ENCODE results near the gene ATP5MC2.

GRCh38 chr12:53670308-53670707, 5.6 kb downstream of the ATP5MC2 start:
- no peak for TF ChIP-seq CTCF (conservative IDR thresholded peaks at IDR 0.05 in 1 of 2, IDR thresholded peaks at IDR 0.05 in 1 of 2; ENCODE audit: extremely low read depth in 1 of 2, insufficient read depth in 1 of 2, low read depth in 1 of 2, low read length in 2 of 2)
- no peak for TF ChIP-seq EZH2 (IDR thresholded peaks at IDR 0.05; ENCODE audit: borderline replicate concordance, low read length)

Measured in mammary epithelial cell (primary cell).